ENCODE measurements around the gene PORCN. TPM values are rescaled to one million over a fixed set of nuclear protein-coding genes. Genes with fewer than 3 reads are reported as not detected.

PORCN gene
- 10 to 100 TPM; 10.7 to 11.8 TPM for total RNA-seq

DNA sequence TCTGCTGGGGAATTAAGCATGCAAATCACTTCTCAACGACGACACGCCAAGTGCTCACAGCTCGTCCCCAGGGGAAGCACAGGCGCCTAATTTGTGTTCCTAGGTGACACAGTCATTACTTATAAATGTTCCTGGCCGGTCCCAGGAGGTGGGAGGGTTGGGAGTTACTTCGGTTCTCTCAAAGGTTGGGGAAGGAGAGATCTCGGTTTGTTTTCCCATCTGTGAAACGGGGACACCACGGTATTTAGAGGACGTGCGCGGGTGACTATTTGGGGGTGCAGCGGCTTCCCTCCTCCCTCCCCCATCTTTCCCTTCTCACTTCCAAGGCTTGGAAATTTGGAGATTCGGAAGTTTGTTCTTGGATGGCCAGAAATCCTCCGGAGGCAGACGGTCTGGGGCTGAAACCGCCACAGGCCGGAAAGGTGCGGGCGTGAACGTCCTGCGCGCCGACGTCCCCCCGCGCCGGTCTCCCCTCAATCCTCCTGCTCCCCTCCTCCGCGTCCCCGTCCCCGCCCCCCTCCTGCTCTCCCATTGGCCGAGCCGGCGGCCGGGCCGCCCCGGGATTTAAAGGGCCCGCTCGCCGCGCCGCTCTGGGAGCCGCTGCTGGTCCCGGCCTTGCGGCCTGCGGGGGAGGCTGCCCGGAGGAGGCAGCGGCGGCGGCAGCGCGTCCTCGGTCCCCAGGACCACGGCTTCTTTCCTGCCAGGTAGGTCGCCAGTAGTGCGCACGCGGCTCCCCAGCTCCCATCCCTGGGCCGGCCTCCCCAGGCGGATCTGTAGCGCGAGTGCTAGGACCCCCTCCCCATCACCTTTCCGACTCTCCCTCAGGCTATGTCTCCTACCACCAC, at the start of gene PORCN:
Gene PORCN, plus strand, starts transcription at position 593 of the 845 bp plus-strand sequence. CDS start 829 bp downstream, outside the sequence.
- H3K27ac Mint-ChIP-seq, result peak within 1 kb of the TSS; percentile 87 to 92
- H3K36me3 Mint-ChIP-seq, result no peaks in the 10 kb centered on the region

DNA sequence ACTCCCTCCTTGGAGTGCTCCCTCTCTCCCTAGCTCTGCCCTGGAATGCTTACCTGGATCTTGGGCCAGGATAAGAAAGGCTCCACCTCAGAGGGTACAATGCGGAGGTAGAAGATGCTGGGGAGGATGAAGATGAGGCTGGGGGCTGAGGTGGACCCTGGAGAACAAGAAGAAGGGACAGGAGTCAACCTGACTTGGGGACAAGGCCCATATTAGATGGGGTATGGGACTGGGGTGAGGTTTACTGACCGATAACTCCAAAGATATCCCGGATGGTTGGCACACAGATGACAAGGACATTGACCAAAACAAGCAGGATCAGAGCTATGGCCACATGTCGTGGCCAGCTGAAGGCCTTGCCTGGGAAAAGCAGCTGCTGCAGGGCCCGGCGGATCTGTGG, 49.3 kb upstream of the PORCN start:
- H3K9me3 Mint-ChIP-seq, result no peaks in the 10 kb centered on the region
- peak overlapping the region; percentile 33 to 84 for H3K27ac Mint-ChIP-seq
- DNase-seq (ENCODE audit: low spot score in 2 of 2) (no peak), ATAC-seq (no peak)
- H3K36me3 Mint-ChIP-seq, result peaks cover 16 to 22% of the 10 kb centered on the region in 2 donors

More for the DNA sequence above, at the start of gene PORCN:
- peak; percentile 94 to 98 for ATAC-seq
- peak; percentile 67 to 76 for DNase-seq (ENCODE audit: low spot score in 2 of 2)
- H3K9me3 Mint-ChIP-seq, result no peaks in the 10 kb centered on the region

- DNase-seq (ENCODE audit: low spot score in 2 of 2) (no peak), ATAC-seq (no peak)
- H3K27ac Mint-ChIP-seq, result peak overlapping the region; percentile 84 to 89
- peaks cover 19 to 27% of the 10 kb centered on the region in 2 donors for H3K36me3 Mint-ChIP-seq
- no peaks in the 10 kb centered on the region for H3K9me3 Mint-ChIP-seq
Observed at GRCh38 chrX:48460031-48460430, 48.8 kb upstream of the PORCN start.

GRCh38 chrX:48460606-48461005, 48.2 kb upstream of the PORCN start:
- Mint-ChIP-seq H3K9me3 (no peaks in the 10 kb centered on the region), H3K27ac (peak overlapping the region in 1 of 2 donors; percentile 84), H3K36me3 (peaks cover 25 to 33% of the 10 kb centered on the region in 2 donors)
- no peak for DNase-seq (ENCODE audit: low spot score in 2 of 2)
- ATAC-seq, result no peak

GRCh38 chrX:48461830-48462229, 47.0 kb upstream of the PORCN start:
- ATAC-seq (peak; percentile 61 to 81), DNase-seq (ENCODE audit: low spot score in 2 of 2) (no peak)
- H3K36me3 Mint-ChIP-seq, result peaks cover 29 to 41% of the 10 kb centered on the region in 2 donors
- H3K9me3 Mint-ChIP-seq, result no peaks in the 10 kb centered on the region
- peak overlapping the region; percentile 22 to 67 for H3K27ac Mint-ChIP-seq

GRCh38 chrX:48465336-48465933, 43.4 kb upstream of the PORCN start:
- no peak for DNase-seq (ENCODE audit: low spot score in 2 of 2)
- peak overlapping the region in 1 of 2 donors; percentile 54 for H3K27ac Mint-ChIP-seq
- H3K36me3 Mint-ChIP-seq, result peaks cover 41 to 45% of the 10 kb centered on the region in 2 donors
- ATAC-seq, result no peak
- H3K9me3 Mint-ChIP-seq, result no peaks in the 10 kb centered on the region

DNA sequence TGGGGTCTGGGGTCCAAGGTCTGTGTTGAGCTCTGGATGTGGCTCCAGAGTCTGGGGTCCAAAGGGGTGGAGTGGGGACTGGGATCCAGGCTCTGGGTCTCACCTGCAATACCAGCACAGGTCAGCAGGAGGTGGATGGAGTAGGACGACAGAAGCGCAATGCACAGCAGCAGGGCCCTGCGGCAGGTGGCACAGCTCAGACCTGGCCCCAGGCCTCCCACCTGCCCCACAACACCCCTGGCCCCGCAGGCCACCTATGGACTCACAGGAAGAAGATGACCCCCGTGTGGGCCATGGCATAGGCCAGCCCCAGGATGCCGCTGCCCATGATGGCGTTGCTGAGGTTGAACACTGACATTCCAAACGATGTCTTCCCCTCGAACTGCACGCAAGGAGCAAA, 42.1 kb upstream of the PORCN start:
- peak in 1 of 2 donors; percentile 47 for DNase-seq (ENCODE audit: low spot score in 2 of 2)
- no peak for ATAC-seq
- Mint-ChIP-seq H3K9me3 (no peaks in the 10 kb centered on the region), H3K36me3 (peaks cover 37 to 44% of the 10 kb centered on the region in 2 donors), H3K27ac (peak overlapping the region; percentile 94 to 98)

- ATAC-seq (no peak), DNase-seq (ENCODE audit: low spot score in 2 of 2) (no peak)
- Mint-ChIP-seq H3K27ac (peak overlapping the region in 1 of 2 donors; percentile 98), H3K36me3 (peaks cover 37 to 44% of the 10 kb centered on the region in 2 donors), H3K9me3 (no peaks in the 10 kb centered on the region)
Observed at GRCh38 chrX:48467281-48467761, 41.5 kb upstream of the PORCN start.

DNA sequence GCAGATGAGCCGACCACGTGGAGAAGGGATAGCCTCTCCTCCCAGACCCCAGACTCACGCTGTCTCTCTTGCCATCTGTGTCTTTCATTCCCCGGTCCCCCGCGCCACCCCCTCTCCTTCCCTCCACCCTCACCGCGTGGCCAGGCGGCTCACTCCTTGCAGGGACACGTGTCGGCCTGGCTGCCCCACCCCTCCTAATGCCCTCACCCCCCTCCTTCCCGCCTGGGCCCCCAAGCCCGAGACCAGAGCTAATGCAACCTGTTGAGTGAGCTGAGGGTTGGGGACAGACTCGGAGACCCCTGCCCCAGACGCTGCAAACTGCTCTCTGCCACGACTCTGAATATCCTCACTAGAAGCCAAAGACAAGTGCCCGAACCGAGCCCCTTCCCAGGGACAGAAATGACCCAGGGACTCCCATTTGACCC, 40.5 kb upstream of the PORCN start:
- DNase-seq (ENCODE audit: low spot score in 2 of 2), result no peak
- H3K36me3 Mint-ChIP-seq, result peaks cover 33 to 39% of the 10 kb centered on the region in 2 donors
- ATAC-seq, result peak; percentile 55 to 66
- peak overlapping the region; percentile 97 to 98 for H3K27ac Mint-ChIP-seq
- no peaks in the 10 kb centered on the region for H3K9me3 Mint-ChIP-seq

DNA sequence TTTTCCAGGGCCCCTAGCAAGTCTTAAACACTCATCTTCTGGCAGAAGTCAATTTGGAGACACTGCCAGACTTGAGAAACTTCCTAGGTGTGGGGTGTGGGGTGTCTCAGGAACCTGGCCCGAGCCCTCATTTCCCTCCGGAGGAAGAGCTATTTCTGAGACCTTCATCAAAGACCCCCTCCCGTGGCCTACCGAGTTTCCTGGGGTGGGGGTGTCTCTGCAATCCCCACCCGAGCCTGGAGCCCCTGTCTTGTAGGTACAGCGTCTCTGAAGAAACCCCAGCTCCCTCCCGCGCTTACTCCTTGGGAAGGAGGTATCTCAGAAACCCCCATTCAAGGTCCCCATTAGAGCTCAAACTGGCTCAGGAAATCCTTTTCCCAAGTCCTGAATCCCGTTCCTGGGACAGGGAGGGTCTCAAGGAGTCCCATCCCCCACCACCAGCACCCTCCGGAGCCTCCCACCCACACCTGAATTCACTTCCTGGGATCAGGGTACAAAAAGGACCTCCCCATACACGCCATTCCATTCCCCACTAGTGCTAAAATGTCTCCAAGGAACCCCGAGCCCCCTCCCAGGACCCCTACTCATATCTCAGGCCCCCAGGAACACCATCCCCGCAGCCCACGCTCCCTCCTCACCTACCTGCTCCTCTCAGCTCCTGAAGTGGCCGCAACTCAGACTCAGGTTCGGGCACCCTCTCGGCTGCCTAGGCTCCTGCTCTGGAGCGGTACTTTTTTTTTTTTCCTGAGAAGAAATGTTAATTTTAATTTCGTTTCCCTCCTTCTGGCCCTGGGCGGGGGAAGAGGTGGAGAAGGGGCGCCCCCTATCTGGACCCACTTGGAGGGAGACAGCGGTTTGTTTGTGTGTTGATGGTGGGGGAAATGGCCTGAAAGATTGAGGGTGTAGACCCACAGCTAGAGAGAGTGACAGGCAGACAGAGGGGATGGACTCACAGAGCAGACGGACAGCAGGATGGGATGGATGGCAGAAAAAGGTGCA, 39.8 kb upstream of the PORCN start:
- DNase-seq (ENCODE audit: low spot score in 2 of 2), result peak in 1 of 2 donors; percentile 26
- peak; percentile 54 to 60 for ATAC-seq
- H3K36me3 Mint-ChIP-seq, result peaks cover 33 to 36% of the 10 kb centered on the region in 2 donors
- H3K27ac Mint-ChIP-seq, result peak overlapping the region; percentile 97 to 98
- H3K9me3 Mint-ChIP-seq, result no peaks in the 10 kb centered on the region

DNA sequence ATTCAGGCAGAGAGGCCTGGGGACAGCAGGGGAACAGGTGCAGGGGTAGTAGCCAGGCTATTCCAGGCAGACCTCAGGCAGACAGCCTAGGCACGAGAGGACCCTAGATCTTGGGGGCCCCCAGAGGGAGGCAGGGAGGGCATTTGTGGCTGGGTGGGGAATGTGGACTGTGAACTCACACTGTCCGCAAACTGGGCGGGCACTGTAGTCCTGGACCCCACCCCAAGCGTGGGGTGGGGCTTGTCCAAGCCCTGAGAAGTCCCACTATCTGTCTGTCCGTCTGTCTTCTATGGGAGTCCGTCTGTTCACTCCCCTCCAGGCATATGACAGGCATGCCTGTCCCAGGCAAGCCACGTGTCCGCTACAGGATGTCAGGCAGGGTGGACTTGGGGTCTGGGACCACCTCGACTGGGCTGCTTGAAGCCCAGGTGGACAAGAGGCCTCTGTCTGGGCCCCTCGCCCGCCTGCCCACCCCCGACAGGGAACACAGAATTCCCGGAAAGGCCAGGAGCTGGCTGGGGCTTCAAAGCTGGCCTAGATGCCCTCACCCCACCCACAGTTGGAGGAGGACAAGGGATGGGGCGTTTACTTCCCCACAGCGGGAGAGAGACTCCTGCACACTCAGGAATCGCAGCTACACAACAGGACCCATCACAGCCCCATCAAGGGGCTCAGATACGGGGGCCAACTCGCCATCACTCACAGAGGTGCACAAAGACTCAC, 38.5 kb upstream of the PORCN start, which contains the start of gene SLC38A5:
Gene SLC38A5, minus strand, starts transcription at position 151 of the 723 bp plus-strand sequence. CDS start 2,336 bp downstream, outside the sequence.
- Mint-ChIP-seq H3K9me3 (no peaks in the 10 kb centered on the region), H3K27ac (peak within 1 kb of the TSS; percentile 97 to 98), H3K36me3 (peaks cover 23 to 27% of the 10 kb centered on the region in 2 donors)
- DNase-seq (ENCODE audit: low spot score in 2 of 2) (no peak), ATAC-seq (no peak)

DNA sequence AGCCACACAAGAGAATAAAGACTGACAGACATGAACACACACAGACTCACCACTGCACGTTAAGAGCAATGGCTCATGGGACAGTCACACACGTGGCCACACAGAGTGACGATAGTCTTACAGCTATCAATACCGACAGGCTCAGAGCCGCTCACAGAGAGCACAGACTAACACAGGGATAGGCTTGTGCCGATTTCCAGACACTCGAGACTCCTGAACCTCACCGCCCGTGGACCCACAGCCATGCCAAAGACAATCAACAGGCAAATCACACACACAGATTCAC, 38.0 kb upstream of the PORCN start:
- DNase-seq (ENCODE audit: low spot score in 2 of 2), result no peak
- ATAC-seq, result no peak
- H3K27ac Mint-ChIP-seq, result no peak overlapping the region
- no peaks in the 10 kb centered on the region for H3K9me3 Mint-ChIP-seq
- peaks cover 18 to 26% of the 10 kb centered on the region in 2 donors for H3K36me3 Mint-ChIP-seq

DNA sequence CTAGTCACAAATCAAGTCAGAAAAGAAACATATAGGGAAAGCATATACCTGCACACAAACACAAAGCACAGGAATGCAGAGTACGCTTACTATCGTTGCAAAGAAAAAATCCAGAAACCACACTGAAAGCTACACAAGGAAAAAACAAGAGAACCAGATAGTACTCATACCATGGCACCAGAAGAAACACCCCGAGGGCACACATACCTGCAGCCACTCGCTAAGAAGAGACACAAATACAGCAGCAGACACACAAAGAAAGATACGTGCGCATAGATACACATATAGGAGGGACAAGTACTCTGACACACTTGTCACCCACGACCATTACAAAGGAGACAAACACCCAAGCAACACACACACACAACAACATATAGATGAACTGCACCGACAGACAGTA, 37.3 kb upstream of the PORCN start:
- H3K9me3 Mint-ChIP-seq, result no peaks in the 10 kb centered on the region
- ATAC-seq (no peak), DNase-seq (ENCODE audit: low spot score in 2 of 2) (no peak)
- H3K27ac Mint-ChIP-seq, result no peak overlapping the region
- H3K36me3 Mint-ChIP-seq, result peaks cover 20 to 33% of the 10 kb centered on the region in 2 donors

GRCh38 chrX:48472225-48472624, 36.6 kb upstream of the PORCN start:
- DNase-seq (ENCODE audit: low spot score in 2 of 2) (no peak), ATAC-seq (no peak)
- Mint-ChIP-seq H3K36me3 (peaks cover 20 to 34% of the 10 kb centered on the region in 2 donors), H3K9me3 (no peaks in the 10 kb centered on the region), H3K27ac (no peak overlapping the region)

DNA sequence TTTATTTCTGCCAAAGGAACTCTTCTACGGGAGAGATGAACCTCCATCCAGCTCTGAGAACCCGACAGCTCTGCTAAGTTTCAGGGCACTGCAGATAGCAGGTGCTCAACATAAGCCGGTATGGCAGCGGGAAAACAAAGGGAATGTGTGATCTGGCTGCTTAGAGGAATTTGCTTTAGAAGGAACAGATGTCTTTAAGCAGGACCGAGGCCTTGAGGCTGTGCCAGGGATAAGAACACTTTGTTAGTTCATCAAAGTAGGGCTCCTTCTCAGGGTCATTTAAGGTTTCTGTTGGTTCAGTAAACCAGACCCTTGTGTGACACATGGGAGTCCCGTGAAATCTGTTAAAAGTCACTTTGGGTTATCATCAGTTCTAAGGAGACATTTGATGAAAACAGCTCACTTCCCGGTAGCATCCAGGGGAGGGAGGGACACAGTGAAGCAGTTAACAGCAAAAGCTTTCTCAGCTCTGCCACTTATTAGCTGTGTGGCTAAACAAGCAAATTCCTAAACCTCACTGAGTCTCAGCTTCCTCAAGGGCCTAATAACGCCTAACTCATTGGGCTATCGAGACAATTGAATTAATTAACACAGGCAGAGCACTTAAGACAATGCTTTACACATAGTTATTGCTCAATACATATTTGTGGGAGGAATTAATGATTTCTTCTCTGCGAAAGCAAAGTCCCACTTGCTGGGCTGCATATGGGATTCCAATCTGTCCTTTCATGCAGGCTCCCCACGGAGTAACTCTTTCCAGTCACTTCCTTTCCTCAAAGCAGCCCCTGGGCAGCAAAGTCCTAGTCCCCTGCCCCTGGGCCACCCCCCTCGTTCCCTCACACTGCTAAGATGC, 35.7 kb upstream of the PORCN start:
- DNase-seq (ENCODE audit: low spot score in 2 of 2) (no peak), ATAC-seq (no peak)
- Mint-ChIP-seq H3K27ac (no peak overlapping the region), H3K36me3 (peaks cover 18 to 38% of the 10 kb centered on the region in 2 donors), H3K9me3 (no peaks in the 10 kb centered on the region)
